ENCODE measurements around the gene ZNF366. TPM values are rescaled to one million over a fixed set of nuclear protein-coding genes. Genes with fewer than 3 reads are reported as not detected.
A peak's percentile ranks its signal among the peaks of the same experiment; 100 is the strongest.

ZNF366 gene
- total RNA-seq, 1 experiment from 2014 or later: 0.17 TPM

- Histone ChIP-seq H2AFZ (no peak overlapping the region), H3K79me2 (ENCODE audit: low read depth) (no peaks in the 10 kb centered on the region), H3K4me1 (replicated peaks; ENCODE audit: insufficient read depth) (peaks cover 29% of the 10 kb centered on the region), H4K20me1 (ENCODE audit: insufficient read depth) (no peaks in the 10 kb centered on the region), H3F3A (ENCODE audit: insufficient read depth, low read depth) (peaks cover 5% of the 10 kb centered on the region; the same call in 1 of the 2 replicates), H3K4me2 (no peak overlapping the region), H3K27ac (peak overlapping the region; percentile 64), H3K4me3 (no peak overlapping the region), H3K27me3 (ENCODE audit: insufficient read depth, low read depth) (no peaks in the 10 kb centered on the region), H3K36me3 (ENCODE audit: low read depth) (no peaks in the 10 kb centered on the region), H3K9me2 (ENCODE audit: insufficient read depth) (no peaks in the 10 kb centered on the region), H3K9me3 (ENCODE audit: insufficient read depth, low read depth) (peaks cover 26% of the 10 kb centered on the region)
- TF ChIP-seq EZH2 (IDR thresholded peaks at IDR 0.05; ENCODE audit: low read depth): no peak
- no peak for TF ChIP-seq CTCF (conservative IDR thresholded peaks at IDR 0.05)
- ChIA-PET POLR2A (ENCODE audit: unreplicated experiment) (interaction anchor here (0.7 kb wide), 1 partner anchor 250 kb away, joined by 3 read pairs; no protein-coding TSS in a partner anchor), CTCF (interaction anchor here (0.6 kb wide), 1 partner anchor 24 kb away, joined by 3 read pairs; no protein-coding TSS in a partner anchor)
- BruUV-seq (replicated peaks): no TSS peak
- intact Hi-C loops (cut with micrococcal nuclease; ENCODE audit: unreplicated experiment): no loop called here
- peak in 1 of 2 experiments; percentile 60 for DNase-seq
Measured at GRCh38 chr5:72402381-72402890, 104.8 kb downstream of the ZNF366 start.

DNA sequence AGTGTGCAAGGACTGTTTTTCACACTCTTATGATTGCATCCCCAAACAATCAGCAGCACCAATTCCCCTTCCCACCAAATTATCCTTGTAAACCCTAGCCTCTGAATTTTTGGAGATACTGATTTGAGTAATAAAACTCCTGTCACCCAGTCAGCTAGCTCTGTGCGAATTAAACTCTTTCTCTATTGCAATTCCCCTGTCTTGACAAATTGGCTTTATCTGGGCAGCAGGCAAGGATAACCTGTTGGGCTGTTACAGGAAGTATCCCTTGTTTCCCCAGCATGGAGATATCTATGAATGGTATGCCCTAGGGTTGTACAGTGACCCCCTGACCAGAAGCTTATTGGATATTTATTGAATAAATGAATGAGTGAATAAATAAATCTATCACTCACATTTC lies 106.3 kb downstream of the ZNF366 start:
- Histone ChIP-seq H4K20me1 (ENCODE audit: insufficient read depth) (no peaks in the 10 kb centered on the region), H3K9me2 (ENCODE audit: insufficient read depth) (no peaks in the 10 kb centered on the region), H3F3A (ENCODE audit: insufficient read depth, low read depth) (peaks cover 5% of the 10 kb centered on the region; the same call in 1 of the 2 replicates), H2AFZ (no peak overlapping the region), H3K4me1 (replicated peaks; ENCODE audit: insufficient read depth) (peaks cover 34% of the 10 kb centered on the region), H3K27ac (no peak overlapping the region), H3K9me3 (ENCODE audit: insufficient read depth, low read depth) (peaks cover 26% of the 10 kb centered on the region), H3K4me3 (no peak overlapping the region), H3K79me2 (ENCODE audit: low read depth) (no peaks in the 10 kb centered on the region), H3K36me3 (ENCODE audit: low read depth) (no peaks in the 10 kb centered on the region), H3K4me2 (no peak overlapping the region), H3K27me3 (ENCODE audit: insufficient read depth, low read depth) (no peaks in the 10 kb centered on the region)
- BruUV-seq (replicated peaks): no TSS peak
- CTCF ChIA-PET: no interaction called here
- no peak for DNase-seq
- intact Hi-C loops (cut with micrococcal nuclease; ENCODE audit: unreplicated experiment): no loop called here
- POLR2A ChIA-PET (ENCODE audit: unreplicated experiment): interaction anchor here (0.6 kb wide), 1 partner anchor 355 kb away, joined by 3 read pairs; no protein-coding TSS in a partner anchor
- TF ChIP-seq EZH2 (IDR thresholded peaks at IDR 0.05; ENCODE audit: low read depth) (no peak), CTCF (conservative IDR thresholded peaks at IDR 0.05) (no peak)

DNA sequence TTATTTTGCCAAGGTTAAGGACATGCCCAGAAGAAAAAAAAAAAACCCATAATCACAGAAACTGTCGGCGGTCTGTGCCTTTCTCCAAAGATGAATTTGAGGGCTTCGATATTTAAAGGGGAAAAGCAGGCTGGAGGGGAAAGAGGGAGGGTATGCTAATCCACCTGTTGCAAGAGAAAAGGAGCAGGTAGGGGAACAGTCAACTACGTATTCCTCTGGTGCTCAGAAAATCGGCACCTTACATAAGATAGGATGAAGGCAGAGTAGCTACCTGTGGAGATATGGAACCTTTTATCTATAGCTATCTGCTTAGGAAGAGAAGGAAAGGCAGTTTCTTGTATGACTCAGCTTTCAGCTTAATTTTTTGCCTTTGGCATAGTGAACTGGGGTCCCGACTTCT lies 109.4 kb downstream of the ZNF366 start:
- TF ChIP-seq EZH2 (IDR thresholded peaks at IDR 0.05; ENCODE audit: low read depth): no peak
- TF ChIP-seq CTCF (conservative IDR thresholded peaks at IDR 0.05): no peak
- H4K20me1 ChIP-seq (ENCODE audit: insufficient read depth): no peaks in the 10 kb centered on the region
- no peaks in the 10 kb centered on the region for H3K79me2 ChIP-seq (ENCODE audit: low read depth)
- CTCF ChIA-PET: interaction anchor here (0.7 to 0.8 kb wide), 2 partner anchors 421 to 475 kb away, joined by 3 read pairs; no protein-coding TSS in a partner anchor
- intact Hi-C loops (cut with micrococcal nuclease; ENCODE audit: unreplicated experiment): no loop called here
- peak overlapping the region; percentile 14 for H2AFZ ChIP-seq
- H3K9me3 ChIP-seq (ENCODE audit: insufficient read depth, low read depth): peaks cover 26% of the 10 kb centered on the region
- peak in 1 of 2 experiments; percentile 46 for DNase-seq
- peaks cover 6% of the 10 kb centered on the region; the same call in 1 of the 2 replicates for H3F3A ChIP-seq (ENCODE audit: insufficient read depth, low read depth)
- H3K9me2 ChIP-seq (ENCODE audit: insufficient read depth): no peaks in the 10 kb centered on the region
- BruUV-seq (replicated peaks): no TSS peak
- no peaks in the 10 kb centered on the region for H3K27me3 ChIP-seq (ENCODE audit: insufficient read depth, low read depth)
- peaks cover 35% of the 10 kb centered on the region for H3K4me1 ChIP-seq (replicated peaks; ENCODE audit: insufficient read depth)
- POLR2A ChIA-PET (ENCODE audit: unreplicated experiment): interaction anchor here (0.6 kb wide), 1 partner anchor 54 kb away, joined by 13 read pairs; no protein-coding TSS in a partner anchor
- no peak overlapping the region for H3K4me3 ChIP-seq
- H3K4me2 ChIP-seq: peak overlapping the region; percentile 55
- no peaks in the 10 kb centered on the region for H3K36me3 ChIP-seq (ENCODE audit: low read depth)
- peak overlapping the region; percentile 71 for H3K27ac ChIP-seq
